SK-N-SH (cell line): Measurements from ENCODE around the gene RHNO1.

Source experiments
- FOXM1 ChIP-seq: IDR thresholded peaks from 2 replicates; pipeline ENCODE4 v1.4.0; 2012; ENCODE audit warnings: low read depth, mild to moderate bottlenecking
- TEAD4 ChIP-seq: IDR thresholded peaks from 2 replicates; pipeline ENCODE4 v1.4.0; 2012; ENCODE audit warnings: mild to moderate bottlenecking, borderline replicate concordance; ENCODE audit not compliant: insufficient read depth
- YY1 ChIP-seq: IDR thresholded peaks from 2 replicates; pipeline ENCODE4 v1.4.0; 2012; ENCODE audit warnings: low read depth, mild to moderate bottlenecking

DNA sequence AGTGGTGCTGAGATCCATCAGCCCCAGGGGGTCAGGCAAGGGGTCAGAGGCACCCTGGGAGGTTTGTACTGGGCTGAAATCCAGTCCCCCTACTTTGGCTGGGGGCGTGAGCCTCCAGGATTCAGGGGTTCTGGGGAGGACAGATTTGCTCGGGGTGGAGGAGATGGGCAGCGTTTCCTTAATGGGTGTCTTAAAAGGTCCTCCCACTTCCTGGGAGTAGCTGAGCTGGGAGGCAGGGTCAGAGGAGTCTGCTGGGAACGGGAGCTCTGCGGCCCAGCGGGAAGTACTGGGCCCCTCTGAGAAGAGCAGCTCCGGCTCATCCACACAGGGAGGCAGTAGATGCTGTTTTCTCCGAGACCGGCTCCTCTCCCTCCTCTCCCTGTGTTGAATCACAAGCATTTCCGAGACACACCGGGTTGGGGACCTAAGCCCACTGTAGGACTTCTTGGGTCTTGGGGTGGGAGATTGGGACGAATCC lies 18.0 kb upstream of the RHNO1 start:
- TF ChIP-seq FOXM1 (no peak), YY1 (no peak), TEAD4 (no peak)
